ENCODE results near the gene PPIA.
"Not testable (repeated sequence)": the region's sequence is repeated elsewhere in the genome, so short reads cannot be mapped to it uniquely, and the experiment has no call there.

Gene PPIA

DNA sequence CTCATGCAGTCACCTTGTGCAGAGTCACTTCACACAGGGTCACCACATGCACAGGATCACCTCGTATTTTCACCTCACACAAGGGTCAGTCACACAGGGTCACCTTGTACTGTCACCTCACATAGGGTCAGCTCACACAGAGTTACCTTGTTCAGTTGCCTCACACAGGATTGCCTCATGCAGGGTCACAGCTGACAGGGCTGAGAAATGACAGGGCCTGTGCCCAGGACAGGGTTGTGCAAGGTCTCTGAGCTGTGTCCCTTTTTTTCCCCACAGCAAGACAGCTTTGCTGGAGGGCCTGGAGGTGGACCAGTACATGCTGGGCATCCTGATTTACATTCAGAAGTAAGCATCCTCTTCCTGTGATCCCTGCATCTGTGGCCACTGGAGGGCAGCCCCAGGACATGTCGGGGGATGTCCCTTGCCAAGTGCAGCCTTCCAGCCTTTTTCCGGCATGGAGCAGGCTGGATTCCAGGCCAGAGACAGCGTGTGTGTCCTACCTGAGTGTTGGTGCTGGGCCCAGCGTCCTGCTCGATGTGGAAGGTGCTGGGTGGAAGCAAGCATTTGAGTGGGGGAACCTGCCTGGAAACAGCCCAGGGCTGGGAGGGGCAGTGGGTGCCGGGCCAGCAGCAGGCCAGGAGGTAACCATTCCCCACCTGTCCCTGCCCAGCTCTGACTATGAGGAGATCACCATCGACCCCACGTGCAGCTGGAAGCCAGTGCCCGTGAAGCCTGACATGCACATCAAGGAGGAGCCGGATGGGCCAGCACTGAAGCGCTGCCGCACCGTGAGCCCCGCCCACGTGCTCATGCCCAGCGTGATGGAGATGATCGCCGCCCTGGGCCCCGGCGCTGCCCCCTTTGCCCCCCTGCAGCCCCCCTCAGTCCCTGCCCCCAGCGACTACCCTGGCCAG, 31.6 kb upstream of the PPIA start:
- DNase-seq = no peak

DNA sequence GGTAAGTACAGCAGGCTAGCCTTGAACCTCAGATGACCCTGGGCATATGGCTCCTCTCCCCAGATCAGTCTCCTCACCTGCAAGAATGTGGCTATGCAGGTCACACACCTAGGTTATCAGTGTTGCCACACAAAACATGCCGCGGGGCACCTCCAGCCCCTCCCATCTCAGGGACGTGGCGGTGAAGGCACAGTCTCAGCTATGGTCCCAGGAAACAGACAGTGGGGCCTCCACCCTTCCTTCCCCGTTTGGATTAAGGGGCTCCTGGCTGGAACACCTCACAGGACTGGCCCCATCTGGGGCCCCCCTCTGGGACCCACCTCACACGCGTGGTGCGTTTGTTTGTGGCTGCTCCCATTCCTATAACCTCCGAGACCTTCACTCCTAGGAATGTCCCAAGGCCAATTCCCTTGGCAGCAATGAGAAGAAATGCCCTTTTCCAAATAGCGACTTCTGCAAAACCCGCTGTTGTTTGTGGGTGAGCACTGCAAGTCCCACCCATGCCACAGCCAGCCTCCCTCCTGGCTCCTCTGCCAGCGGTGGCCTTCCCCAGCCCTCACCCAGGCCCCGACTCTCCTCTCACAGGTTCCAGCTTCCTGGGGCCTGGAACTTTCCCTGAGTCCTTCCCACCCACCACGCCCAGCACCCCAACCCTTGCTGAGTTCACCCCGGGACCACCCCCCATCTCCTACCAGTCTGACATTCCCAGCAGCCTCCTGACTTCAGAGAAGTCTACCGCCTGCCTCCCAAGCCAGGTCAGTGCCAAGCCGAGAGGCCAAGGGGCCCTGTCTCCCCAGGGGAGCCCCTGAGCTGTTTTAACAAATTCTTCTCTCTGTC, 30.7 kb upstream of the PPIA start:
- DNase-seq = no peak

DNA sequence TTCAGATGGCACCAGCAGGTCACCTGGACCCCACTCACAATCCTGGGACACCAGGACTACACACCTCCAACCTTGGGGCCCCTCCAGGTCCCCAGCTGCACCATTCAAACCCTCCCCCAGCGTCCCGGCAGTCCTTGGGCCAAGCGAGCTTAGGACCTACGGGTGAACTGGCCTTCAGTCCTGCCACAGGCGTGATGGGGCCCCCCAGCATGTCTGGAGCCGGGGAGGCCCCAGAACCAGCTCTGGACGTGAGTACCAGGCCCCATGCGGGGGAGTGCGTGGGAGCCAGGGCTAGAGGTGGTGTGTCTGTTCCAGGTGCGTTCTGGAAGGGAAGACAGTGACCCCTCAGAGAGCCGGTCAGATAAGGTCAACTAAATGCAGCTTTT, 30.1 kb upstream of the PPIA start:
- no peak for DNase-seq

DNA sequence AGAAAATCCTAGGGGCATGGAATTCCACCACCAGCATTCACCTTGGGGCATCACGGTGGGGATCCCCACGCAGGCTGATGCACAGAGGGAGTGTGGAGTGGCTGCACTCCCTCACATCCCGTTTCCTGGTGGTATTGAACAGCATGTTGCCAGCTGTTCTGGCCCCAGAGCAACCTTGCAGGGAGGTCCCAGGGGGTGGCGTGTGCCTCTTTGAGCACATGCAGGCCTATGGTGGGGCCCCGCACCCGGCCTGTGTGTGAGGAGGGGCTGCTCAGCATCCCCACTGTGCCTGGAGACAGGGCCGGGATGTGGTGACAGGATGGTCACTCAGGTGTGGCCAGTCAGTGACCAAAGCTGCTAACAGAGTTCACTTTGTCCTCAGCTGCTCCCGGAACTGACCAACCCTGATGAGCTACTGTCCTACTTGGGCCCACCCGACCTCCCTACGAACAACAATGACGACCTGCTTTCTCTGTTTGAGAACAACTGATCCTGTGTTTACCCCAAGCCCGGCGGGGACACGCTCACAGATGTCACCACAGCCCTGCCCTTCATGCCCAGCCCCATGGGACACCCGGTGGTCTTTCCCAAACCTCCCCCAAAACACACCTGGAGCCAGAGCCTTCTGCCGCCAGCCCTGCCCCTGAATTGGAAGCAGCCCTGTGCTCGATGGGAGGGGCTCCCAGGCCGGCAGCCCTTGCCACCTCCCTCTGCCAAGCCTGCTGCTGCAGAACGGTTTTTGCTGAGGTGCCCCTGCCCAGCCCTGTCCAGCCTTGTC, 29.2 kb upstream of the PPIA start:
- no peak for DNase-seq

DNA sequence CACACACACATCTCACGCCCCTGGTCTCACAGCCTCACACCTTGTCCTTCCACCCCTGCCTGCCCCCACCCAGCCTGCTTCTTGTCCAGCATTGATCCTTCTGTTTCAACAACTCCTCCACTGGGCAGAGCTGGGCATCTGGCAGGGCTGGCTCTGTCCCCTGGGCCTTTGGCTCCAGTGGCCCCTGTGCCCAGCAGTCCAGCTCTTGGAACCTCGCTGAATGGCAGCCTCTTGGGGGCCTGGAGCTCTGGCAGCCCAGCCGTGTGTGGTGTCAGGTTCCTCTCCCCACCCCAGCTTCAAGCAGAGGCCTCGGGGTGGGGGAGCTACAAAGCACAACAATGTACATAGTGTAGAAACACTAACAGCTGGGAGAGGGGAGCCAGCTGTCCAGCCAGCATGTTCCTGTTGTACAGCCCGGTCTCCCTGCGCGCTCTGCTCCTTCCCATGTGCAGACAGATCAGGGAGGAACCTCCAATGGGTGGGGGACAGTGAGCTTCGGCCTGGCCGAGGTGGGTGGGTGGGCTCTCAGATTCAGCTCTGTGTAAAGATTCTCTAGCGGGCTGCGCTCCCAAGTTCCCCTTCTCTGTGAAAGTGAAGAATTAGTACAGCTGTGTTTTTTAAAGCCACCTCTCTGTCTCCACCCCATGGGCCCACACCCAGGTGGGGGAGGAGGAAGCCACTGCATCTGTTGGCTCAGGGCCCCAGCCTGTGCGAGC, 28.4 kb upstream of the PPIA start:
- DNase-seq = no peak

DNA sequence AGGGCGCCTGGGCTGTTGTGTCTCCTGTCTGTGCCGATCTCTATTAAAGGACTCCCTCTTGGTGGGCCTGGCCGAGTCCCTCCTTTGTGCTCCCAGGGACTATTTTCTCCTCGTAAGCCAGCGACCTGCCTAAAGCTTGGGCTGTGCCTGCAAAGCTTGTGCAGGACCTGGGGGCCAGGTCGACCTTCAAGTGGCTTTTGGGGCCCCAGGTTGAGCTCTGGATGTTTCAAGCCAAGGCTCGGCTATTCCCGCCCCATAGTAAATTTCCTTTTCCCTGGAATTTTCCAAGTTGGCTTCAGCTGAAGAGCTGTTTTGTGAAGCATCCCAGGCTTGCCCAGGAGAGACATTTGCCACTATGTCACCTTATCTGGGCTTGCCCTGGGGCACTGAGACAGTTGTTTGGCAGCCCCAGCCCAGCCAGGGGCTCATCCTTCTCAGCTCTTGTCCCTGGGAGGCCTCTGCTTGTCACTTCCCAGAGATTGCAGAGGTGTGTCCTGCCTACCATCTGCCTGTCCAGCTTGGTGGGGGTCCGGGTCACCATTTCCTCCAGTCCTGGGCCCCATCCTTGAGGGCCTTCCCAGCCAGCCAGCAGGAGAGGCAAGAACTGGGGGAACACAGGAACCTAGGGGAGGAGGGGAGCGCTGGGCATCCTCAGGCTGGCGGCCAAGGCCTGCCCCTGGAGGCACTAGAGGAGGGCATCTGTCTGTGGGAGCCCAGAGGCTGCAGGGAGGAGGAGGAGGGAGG, 27.7 kb upstream of the PPIA start:
- DNase-seq = no peak

DNA sequence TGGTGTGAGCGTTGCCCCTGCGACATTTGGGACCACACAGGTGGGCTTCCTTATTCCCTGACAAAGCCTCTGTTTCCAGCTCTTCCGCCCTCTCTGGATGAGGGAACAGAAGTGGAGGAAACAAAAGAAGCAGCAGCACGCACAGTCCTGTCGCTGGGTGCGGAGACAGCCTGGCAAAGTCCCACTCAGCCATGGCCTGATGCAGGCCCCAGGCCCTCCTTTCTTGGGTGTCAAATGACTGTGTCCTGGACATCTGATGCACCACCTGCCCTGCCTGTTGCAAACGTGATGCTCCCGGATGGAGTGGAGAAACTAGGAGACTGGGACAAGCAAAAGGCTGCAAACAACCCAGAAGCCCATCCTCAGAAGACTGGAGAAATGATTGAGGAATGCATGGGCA, 27.1 kb upstream of the PPIA start:
- DNase-seq = no peak

DNA sequence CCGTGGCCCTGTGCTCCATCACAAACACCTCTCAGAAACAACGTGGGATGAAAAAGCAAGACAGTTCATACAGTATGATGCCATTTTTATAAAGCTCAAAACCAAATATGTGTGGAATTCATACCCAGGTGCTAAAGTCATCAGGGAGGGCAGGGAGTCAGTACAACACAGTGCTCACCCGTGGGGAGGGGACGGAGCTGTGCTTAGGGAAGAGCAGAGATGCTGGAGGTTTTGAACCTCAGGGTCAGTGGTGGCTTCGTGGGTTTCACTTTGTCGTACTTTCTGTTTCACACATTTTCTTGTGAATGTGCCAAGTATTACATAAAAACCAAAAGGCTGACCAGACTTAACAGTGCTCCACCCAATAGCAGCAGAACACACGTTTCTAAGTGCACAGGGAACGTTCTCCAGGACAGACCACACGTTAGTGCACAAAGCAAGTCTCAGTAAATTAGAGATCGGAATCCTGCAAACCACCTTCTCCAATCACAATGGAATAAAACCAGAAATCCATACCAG, 26.6 kb upstream of the PPIA start:
- no peak for DNase-seq

DNA sequence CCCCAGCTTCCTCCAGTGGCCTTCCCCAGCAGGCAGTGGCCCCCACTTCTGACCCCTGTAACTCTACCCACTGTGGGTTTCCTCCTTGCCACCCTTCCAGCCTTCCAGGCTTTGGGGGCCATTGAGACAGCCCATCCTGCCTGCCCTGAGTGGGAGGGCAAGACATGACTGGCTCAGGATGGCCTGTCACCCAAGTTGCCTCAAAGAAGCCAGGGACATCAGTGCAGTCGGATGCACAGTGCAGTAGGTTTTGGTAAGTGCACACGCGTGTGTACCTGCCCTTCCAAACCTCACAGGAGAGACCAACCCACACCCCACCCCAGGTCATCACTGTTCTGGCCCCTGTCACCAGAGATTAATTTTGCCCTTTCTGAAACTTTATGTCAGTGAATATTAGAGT, 25.1 kb upstream of the PPIA start:
- DNase-seq = no peak

DNA sequence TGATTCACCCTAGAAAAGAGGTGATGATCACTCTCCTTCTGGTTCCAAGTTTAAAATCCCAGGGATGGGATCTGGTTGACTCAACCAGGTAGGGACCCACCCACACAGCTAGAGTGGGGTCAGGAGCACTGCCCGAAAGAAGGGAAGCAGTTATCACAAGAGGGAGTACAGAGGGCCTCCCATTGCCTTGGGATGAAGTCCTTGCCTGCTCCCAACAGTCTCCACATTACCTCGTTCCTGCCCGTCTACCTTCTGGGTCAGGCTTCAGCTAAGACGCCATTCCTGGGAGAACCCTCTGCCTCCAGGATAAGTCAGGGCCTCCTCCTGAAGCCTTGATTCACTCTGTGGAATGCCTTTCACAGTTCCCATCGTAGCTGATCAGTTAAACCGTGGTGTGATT, 24.0 kb upstream of the PPIA start:
- DNase-seq = no peak

DNA sequence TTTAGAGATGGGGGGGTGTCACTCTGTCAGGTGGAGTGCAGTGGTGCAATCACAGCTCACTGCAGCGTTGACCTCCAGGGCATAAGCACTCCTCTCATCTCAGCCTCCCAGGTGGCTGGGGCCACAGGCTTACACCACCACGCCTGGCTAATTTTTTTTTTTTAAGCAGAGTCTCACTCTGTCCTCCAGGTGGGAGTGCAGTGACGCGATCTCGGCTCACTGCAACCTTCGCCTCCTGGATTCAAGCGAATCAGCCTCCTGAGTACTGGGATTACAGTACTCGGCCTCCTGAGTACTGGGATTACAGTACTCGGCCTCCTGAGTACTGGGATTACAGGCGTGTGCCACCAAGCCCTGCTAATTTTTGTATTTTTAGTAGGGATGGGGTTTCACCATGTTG, 23.6 kb upstream of the PPIA start:
- no peak for DNase-seq

DNA sequence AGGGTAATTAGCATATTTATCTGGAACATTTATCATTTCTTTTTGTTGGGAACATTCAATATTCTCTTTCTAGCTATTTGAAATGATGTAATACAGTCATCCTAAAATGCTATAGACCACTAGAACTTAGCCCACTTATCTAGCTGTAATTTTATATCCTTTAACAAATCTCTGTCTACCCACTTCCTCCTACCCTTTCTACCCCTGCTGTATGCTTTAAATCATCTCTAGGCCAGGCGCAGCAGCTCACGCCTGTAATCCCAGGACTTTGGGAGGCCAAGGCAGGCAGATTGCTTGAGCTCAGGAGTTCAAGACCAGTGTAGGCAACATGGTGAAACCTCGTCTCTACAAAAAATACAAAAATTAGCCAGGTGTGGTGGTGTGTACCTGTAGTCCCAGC, 22.0 kb upstream of the PPIA start:
- DNase-seq = not testable (repeated sequence)

DNA sequence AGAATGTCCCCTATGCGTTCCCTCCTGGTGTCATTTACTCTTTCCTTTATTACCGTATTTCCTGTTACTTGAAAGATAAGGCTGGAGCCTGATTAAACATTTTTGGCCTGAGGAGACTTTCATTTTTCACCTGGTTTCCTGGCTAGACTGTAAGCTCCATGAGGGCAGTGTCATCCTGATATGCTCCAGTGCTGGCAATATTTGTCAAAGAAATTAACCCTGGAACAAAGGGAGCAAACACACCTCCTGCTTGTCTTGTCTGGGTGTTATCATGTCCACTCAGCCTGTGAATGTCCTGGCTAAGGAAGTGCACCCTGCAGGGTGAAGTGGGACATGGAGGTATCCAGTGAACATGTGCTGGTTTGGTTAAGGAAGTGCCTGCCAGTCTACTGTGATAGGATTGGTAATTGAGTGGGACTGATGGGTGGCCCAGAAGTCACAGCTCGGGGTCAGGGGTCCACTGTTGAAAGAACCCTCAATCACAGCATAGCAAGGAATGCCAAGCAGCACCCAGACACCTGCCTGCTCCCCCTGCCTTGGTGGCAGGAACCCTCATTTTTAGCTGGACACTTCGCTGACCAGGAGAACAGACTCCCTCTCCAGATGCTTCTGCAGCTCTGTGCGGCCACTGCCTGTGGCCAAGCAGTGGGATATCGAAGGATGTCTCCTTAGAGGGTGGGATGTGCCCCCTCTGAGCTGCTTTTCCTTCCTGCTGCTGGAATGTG, 20.9 kb upstream of the PPIA start:
- DNase-seq = no peak

DNA sequence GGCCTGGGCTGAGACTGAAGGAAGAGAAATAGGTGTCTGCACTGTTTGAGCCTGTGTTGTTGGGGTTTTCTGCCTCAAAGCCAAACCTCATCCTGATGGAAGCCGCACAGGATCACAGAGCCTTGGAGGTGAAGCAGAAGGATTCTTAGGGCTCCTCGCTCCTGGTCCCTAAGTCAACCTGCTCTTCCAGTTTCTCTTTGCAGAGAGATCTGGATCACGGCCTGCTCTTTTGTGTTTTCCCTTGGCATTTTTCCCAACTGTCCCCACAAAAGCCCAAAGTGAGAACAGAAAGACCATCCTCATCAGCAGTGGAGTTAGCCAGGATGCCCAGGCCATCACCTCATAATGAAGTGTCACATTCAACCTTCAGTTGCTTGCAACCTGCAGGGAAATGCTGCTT, 20.3 kb upstream of the PPIA start:
- no peak for DNase-seq

DNA sequence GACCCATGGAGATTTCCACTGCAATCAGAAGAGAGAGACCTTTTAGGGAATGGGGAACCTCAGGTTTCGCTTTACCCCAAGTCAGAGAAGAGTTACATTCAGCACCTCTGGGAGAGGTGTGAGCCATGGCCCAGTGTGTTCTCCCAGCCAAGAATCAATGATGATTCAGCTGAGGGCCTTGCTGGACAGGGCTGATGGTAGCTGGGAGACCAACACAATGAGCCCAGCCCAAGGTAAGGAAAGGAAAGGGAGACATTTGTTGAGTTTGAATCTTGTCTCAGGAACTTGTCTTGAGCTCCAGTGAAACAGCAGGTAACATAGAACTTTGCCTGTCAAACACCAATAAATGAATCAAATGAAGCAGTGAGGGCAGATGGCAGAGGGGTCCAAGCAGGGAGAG, 14.0 kb upstream of the PPIA start:
- no peak for DNase-seq

DNA sequence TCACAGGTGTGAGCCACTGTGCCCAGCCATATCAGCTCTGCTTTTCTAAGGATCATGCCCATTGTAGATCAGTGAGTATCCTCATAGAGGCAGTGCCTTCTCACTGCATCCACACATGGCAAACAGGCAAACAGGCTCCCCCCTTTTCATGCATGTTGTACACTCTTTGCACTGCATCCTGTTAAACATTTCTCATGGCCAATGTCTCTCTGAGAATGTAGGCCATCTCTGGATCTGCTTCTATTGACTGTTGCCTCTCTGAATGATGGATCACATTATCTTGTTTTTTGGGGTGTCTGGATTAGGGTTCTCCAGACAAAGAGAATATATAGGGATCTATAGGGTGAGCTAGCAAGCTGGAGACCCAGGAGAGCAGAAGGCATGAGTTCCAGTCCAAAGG, 13.1 kb upstream of the PPIA start:
- DNase-seq = no peak

DNA sequence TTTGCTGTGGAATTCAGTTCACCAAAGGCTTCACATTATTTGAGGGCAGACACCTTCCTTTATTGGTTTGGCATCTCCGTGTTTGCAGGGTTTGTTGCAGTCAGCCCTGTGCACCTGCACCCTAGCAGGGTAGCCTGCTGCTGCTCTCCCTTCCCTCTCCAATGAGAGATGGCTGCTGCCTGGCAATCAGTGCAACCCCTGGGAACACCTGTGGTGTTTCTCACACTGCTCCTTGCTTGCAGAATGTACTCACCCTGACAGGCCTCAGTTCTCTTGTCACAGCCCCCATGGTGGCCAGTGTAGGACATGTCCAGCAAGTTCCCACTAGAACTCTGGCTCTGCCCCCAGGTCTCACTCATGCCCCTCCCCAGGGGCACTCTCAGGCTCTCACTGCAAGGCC, 12.1 kb upstream of the PPIA start:
- DNase-seq = no peak

DNA sequence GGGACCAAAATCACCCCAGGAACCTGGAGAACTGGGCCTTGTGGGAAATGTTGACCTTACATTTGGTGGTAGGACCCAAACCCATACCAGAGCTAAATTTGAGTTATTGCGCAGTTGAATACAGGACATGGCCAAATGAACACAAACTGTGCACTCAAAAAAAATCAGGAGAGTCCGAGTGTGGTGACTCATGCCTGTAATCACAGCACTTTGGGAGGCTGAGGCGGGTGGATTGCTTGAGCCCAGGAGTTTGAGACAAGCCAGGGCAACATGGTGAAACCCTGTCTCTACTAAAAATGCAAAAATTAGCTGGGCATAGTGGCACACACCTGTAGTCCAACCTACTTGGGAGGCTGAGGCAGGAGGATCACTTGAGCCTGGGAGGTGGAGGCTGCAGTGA, 11.3 kb upstream of the PPIA start:
- not testable (repeated sequence) for DNase-seq

DNA sequence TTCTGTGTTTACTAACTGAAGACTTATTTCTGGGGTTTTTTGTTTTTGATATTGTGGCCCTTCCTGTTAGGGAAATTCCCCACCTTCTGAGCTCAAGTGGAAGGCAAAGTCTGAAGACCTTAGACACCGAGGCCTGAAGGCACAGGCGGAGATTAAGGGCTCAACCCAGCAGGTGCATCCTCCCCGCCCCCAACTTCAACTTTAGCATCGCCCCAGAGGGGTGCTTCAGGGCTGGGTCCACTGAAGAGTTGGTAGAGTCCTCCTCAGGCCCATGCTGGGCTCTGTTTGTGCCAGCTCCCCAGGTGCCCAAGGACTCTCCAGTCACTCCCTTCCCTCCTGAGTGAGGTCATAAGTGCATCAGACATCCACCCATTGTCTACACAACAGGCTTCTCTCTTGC, 9.4 kb upstream of the PPIA start:
- DNase-seq = no peak

DNA sequence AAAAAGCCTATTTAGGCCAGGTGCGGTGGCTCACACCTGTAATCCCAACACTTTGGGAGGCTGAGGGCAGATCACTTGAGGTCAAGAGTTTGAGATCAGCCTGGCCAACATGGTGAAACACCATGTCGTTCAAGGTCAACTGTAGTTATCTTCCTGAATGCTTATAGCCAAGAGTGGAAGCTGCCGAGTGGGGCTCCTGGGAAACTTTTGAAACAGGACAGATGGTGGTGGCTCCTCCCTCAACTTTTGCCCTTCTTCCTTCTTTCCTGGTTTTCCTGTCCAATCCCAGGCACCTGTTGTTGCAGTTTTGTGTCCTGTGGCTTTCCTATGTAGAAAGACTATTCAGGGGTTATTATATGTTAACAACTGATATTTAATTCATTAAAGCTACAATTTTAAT, 8.7 kb upstream of the PPIA start:
- DNase-seq = no peak

DNA sequence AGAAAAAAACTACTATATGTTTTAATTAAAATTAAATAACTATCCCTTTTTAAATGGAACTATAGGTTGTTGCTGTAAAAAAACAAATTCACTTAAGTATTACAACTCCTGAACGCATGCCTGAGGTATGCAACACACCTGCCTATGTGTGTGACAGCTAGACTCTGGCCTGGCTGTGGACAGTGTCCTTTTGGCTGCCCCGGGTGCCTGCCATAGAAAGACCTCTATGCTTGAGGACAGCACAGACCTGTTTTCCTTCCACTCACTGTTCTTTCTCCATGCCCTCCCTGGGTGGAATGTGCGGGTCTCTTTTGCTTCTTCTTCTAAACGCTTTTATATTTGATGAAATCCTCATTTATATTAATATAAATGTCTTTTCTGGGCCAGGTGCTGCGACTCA, 6.5 kb upstream of the PPIA start:
- DNase-seq = no peak
